Fibroblast of mammary gland (primary cell): Measurements from ENCODE around the gene METTL15.
"Not testable (repeated sequence)": the region's sequence is repeated elsewhere in the genome, so short reads cannot be mapped to it uniquely, and the experiment has no call there.

ENCODE experiments used
- DNase-seq: peaks from one replicate; pipeline ENCODE4 v3.0.0-alpha.2; 2010; ENCODE audit warnings: low read depth
- H3K4me3 ChIP-seq: 2 replicates; pipeline ENCODE4 v1.5.1; 2011; ENCODE audit warnings: low read depth, mild to moderate bottlenecking, low read length, moderate library complexity; ENCODE audit not compliant: control insufficient read depth
- CTCF ChIP-seq: conservative IDR thresholded peaks from 2 replicates; pipeline ENCODE4 v1.5.1; 2011; ENCODE audit warnings: low read depth, low read length, inconsistent platforms; ENCODE audit not compliant: control insufficient read depth, insufficient read depth

The METTL15 gene

GRCh38 chr11:28170759-28171158 is 62.6 kb downstream of the METTL15 start:
- no peak for TF ChIP-seq CTCF
- H3K4me3 ChIP-seq = no peak overlapping the region
- no peak for DNase-seq

DNA sequence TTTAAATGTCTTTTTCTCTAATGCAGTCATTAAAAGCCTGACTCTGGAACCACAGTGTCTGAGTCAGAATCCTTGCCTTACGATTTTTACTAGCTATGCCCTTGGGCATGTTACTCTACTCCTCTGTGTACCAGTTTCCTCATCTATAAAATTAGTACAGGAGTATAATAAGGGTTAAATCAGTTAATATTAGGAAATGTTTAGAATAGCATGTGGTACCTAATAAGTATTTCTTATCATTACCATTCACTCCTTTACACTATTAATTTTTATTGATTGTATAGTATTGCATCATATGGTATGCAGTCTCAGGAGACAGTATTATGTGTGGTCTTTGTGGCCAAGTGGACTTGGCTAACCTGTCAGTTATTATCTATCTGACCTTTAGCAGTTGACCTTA is 68.2 kb downstream of the METTL15 start:
- no peak overlapping the region for H3K4me3 ChIP-seq
- TF ChIP-seq CTCF = no peak
- peak; percentile 11 for DNase-seq

- no peak for TF ChIP-seq CTCF
- DNase-seq = no peak
Measured at GRCh38 chr11:28195449-28195848, 87.3 kb downstream of the METTL15 start.

GRCh38 chr11:28209906-28210305 is 101.7 kb downstream of the METTL15 start:
- DNase-seq = peak; percentile 68
- H3K4me3 ChIP-seq = no peak overlapping the region
- TF ChIP-seq CTCF = no peak

More at GRCh38 chr11:28195449-28195848, 87.3 kb downstream of the METTL15 start:
- H3K4me3 ChIP-seq = no peak overlapping the region

DNA sequence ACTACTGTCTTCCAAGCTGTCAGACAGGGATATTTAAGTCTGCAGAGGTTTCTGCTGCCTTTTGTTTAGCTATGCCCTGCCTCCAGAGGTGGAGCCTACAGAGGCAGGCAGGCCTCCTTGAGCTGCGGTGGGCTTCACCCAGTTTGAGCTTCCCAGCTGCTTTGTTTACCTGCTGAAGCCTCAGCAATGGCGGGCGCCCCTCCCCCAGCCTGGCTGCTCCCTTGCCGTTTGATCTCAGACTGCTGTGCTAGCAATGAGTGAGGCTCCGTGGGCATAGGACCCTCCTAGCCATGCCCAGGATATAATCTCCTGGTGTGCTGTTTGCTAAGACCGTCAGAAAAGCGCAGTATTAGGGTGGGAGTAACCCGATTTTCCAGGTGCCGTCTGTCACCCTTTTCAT is 113.9 kb downstream of the METTL15 start:
- not testable (repeated sequence) for H3K4me3 ChIP-seq, DNase-seq

DNA sequence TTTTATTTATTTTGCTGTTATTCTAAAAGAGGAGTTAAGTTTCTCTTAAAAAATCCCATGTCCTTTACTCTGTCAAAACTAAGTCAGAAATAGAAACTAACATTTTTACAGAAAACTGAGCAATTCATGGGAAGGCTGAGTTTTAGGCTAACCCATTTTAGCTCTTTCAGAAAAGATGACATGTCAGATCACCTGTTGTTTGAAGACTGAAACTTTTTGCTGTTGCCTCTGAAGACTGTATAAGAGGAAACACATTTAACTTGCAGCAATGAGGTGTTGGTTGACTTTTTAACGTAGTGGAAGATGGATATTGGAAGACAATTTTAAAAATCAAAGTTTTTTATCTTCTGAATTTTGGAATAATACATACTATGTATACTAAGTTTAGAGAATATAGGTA is 115.4 kb downstream of the METTL15 start:
- DNase-seq = no peak
- H3K4me3 ChIP-seq = no peak overlapping the region
- no peak for TF ChIP-seq CTCF

DNA sequence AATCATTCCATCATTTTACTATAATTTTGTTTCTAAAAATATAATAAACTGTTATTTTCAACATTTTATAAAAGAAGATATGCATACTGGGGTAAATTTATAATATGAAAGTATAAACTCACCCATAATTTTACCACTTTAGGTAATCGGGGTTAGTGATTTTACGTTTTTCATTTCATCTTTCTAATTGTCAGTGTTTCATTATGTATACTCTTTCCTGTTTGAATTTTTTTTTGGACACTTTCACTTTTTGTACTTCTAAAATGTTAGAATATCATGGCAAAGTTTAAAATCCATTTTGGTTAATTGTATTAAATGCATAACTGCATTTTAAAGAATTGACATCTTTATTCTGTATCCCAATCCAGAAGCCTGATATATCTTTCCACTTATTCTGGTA is 115.8 kb downstream of the METTL15 start:
- no peak for TF ChIP-seq CTCF
- H3K4me3 ChIP-seq = no peak overlapping the region
- DNase-seq = no peak
